SK-N-SH (cell line): ENCODE results near the gene MYCT1. TPM values are rescaled to one million over a fixed set of nuclear protein-coding genes. Genes with fewer than 3 reads are reported as not detected.

ENCODE experiments used
- CTCF ChIA-PET: fragments of 300-600, 350-600 bp; formaldehyde crosslinking; extraction: SDS; loops from one replicate; lab custom pipeline; 2021; lab: Yijun Ruan, JAX
- POLR2A ChIA-PET: fragments of 350-600 bp; sonication (Branson Sonifier 250); formaldehyde crosslinking; extraction: SDS; loops from one replicate; lab custom pipeline; 2020; ENCODE audit warnings: antibody characterized with exemption, inconsistent platforms; lab: Yijun Ruan, JAX
- DNase-seq: peaks from one replicate; pipeline ENCODE4 v3.0.0; 2012
- H2AFZ ChIP-seq: fragments of 200-600 bp; sonication (generic); 2 replicates; pipeline ENCODE4 v1.8.1; 2016; ENCODE audit warnings: antibody characterized with exemption, mild to moderate bottlenecking, low read depth
- H3F3A ChIP-seq: fragments of 200-600 bp; sonication (generic); replicated peaks from 2 replicates; pipeline ENCODE3; 2016; ENCODE audit warnings: antibody characterized with exemption, mild to moderate bottlenecking; ENCODE audit not compliant: insufficient read depth
- H3K27ac ChIP-seq, 2 experiments: fragments of 200-500 bp in 1 of 2; fragments of 200-600 bp in 1 of 2; sonication (Bioruptor generic) in 1 of 2; sonication (generic), shearing (Covaris generic) in 1 of 2; 2 replicates each; pipeline versions ENCODE4 v1.5.1 to v1.6.1; 2014 to 2016; ENCODE audit warnings: low read depth in 2 of 2, inconsistent platforms in 1 of 2, low read length in 1 of 2, mild to moderate bottlenecking in 1 of 2, mixed read lengths in 1 of 2
- H3K27me3 ChIP-seq: fragments of 200-600 bp; sonication (generic), shearing (Covaris generic); 2 replicates; pipeline ENCODE4 v1.6.1; 2016; ENCODE audit warnings: mixed run types; ENCODE audit not compliant: insufficient read depth
- H3K36me3 ChIP-seq, 2 experiments: fragments of 200-500 bp in 1 of 2; fragments of 200-600 bp in 1 of 2; sonication (Bioruptor generic) in 1 of 2; sonication (generic) in 1 of 2; replicated peaks in 1 of 2; 2 replicates each; pipeline versions ENCODE3 to v1.5.1; 2014 to 2016; ENCODE audit warnings: low read length in 1 of 2, mild to moderate bottlenecking in 1 of 2; ENCODE audit not compliant: insufficient read depth in 2 of 2, control insufficient read depth in 1 of 2
- H3K4me1 ChIP-seq, 2 experiments: fragments of 200-500 bp in 1 of 2; fragments of 200-600 bp in 1 of 2; sonication (Bioruptor generic) in 1 of 2; sonication (generic), shearing (Covaris generic) in 1 of 2; 2 replicates each; pipeline versions ENCODE4 v1.5.1 to v1.6.1; 2014 to 2016; ENCODE audit warnings: low read depth in 1 of 2, low read length in 1 of 2, mixed run types in 1 of 2; ENCODE audit not compliant: insufficient read depth in 2 of 2, control insufficient read depth in 1 of 2
- H3K4me2 ChIP-seq: fragments of 200-600 bp; sonication (generic), shearing (Covaris generic); 2 replicates; pipeline ENCODE4 v1.6.1; 2017; ENCODE audit warnings: mixed run types
- H3K4me3 ChIP-seq, 2 experiments: fragments of 200-500 bp in 1 of 2; fragments of 200-600 bp in 1 of 2; sonication (Bioruptor generic) in 1 of 2; sonication (generic), shearing (Covaris generic) in 1 of 2; 2 replicates each; pipeline versions ENCODE4 v1.5.1 to v1.8.1; 2014 to 2016; ENCODE audit warnings: low read depth in 2 of 2, inconsistent platforms in 1 of 2, low read length in 1 of 2, mild to moderate bottlenecking in 1 of 2, mixed read lengths in 1 of 2, moderate library complexity in 1 of 2
- H3K79me2 ChIP-seq: fragments of 200-600 bp; sonication (generic); 2 replicates; pipeline ENCODE4 v1.8.1; 2017; ENCODE audit warnings: mild to moderate bottlenecking; ENCODE audit not compliant: insufficient read depth
- H3K9ac ChIP-seq: fragments of 200-600 bp; sonication (generic); 2 replicates; pipeline ENCODE4 v1.6.1; 2017; ENCODE audit warnings: mixed run types
- H3K9me2 ChIP-seq: fragments of 200-600 bp; sonication (generic); 2 replicates; pipeline ENCODE4 v1.6.1; 2017; ENCODE audit warnings: mixed run types
- H3K9me3 ChIP-seq: fragments of 200-600 bp; sonication (generic); 2 replicates; pipeline ENCODE4 v1.6.1; 2017; ENCODE audit warnings: mixed run types, mild to moderate bottlenecking, moderate library complexity
- H4K20me1 ChIP-seq: fragments of 200-600 bp; sonication (generic); 2 replicates; pipeline ENCODE4 v1.6.1; 2017; ENCODE audit warnings: mild to moderate bottlenecking, mixed run types; ENCODE audit not compliant: insufficient read depth
- EP300 ChIP-seq, 2 experiments: IDR thresholded peaks; 2 replicates each; pipeline versions ENCODE4 v1.4.0 to v1.6.1; 2012; ENCODE audit warnings: borderline replicate concordance in 1 of 2, low read depth in 1 of 2, low read length in 1 of 2
- GABPA ChIP-seq: IDR thresholded peaks from 2 replicates; pipeline ENCODE4 v1.4.0; 2012; ENCODE audit warnings: low read depth, mild to moderate bottlenecking
- MXI1 ChIP-seq: IDR thresholded peaks from 2 replicates; pipeline ENCODE4 v1.6.1; 2012; ENCODE audit warnings: mild to moderate bottlenecking, low read depth, low read length, improper control_type of control experiment
- PBX3 ChIP-seq: IDR thresholded peaks from 2 replicates; pipeline ENCODE4; 2012
- POLR2AphosphoS5 ChIP-seq: IDR thresholded peaks from 2 replicates; pipeline ENCODE4 v1.6.1; 2012; ENCODE audit warnings: low read depth, low read length
- RAD21 ChIP-seq: IDR thresholded peaks from 2 replicates; pipeline ENCODE4 v1.6.1; 2012; ENCODE audit warnings: mild to moderate bottlenecking, low read length
- RFX5 ChIP-seq: IDR thresholded peaks from 2 replicates; pipeline ENCODE4 v1.6.1; 2012; ENCODE audit warnings: mild to moderate bottlenecking, improper control_type of control experiment, low read length
- RXRA ChIP-seq: IDR thresholded peaks from 2 replicates; pipeline ENCODE4 v1.4.0; 2012; ENCODE audit warnings: low read depth, mild to moderate bottlenecking, borderline replicate concordance
- SMC3 ChIP-seq: IDR thresholded peaks from 2 replicates; pipeline ENCODE4 v1.6.1; 2012; ENCODE audit warnings: low read depth, low read length, improper control_type of control experiment
- TCF12 ChIP-seq: IDR thresholded peaks from 2 replicates; pipeline ENCODE4 v1.4.0; 2012
- TEAD4 ChIP-seq: IDR thresholded peaks from 2 replicates; pipeline ENCODE4 v1.4.0; 2012; ENCODE audit warnings: mild to moderate bottlenecking, borderline replicate concordance; ENCODE audit not compliant: insufficient read depth
- YY1 ChIP-seq: IDR thresholded peaks from 2 replicates; pipeline ENCODE4 v1.4.0; 2012; ENCODE audit warnings: low read depth, mild to moderate bottlenecking
- WGBS: methylation state at CpG from one replicate; pipeline ENCODE4 v1.1.6; 2017; ENCODE audit warnings: low lambda C conversion rate; 5-methylcytosine and 5-hydroxymethylcytosine counted together
- polyA plus RNA-seq, 3 experiments: library from polyadenylated mRNA; depleted of rRNA; stranded (reverse); fragments of >200 nt; gene quantifications; 2 replicates each; pipeline ENCODE4 v1.2.3, GENCODE V29; 2012
- TF ChIP-seq, protein P1 (sequence below): fragments of 200-600 bp; sonication (generic); IDR thresholded peaks from 2 replicates; pipeline ENCODE4 v1.6.1; 2017; ENCODE audit warnings: antibody characterized with exemption, mild to moderate bottlenecking, moderate library complexity
- TF ChIP-seq, protein P2 (sequence below): fragments of 150-350 bp; IDR thresholded peaks from 2 replicates; pipeline ENCODE4 v1.6.1; 2016; ENCODE audit warnings: mild to moderate bottlenecking, low read depth, low read length
- TF ChIP-seq, protein P3 (sequence below): IDR thresholded peaks from 2 replicates; pipeline ENCODE4 v1.6.1; 2012; ENCODE audit warnings: mild to moderate bottlenecking, low read depth, low read length, moderate library complexity

The MYCT1 gene
- polyA plus RNA-seq, 1 of the 3 experiments (the other 2 are of a cell fraction), result 7.6 TPM

DNA sequence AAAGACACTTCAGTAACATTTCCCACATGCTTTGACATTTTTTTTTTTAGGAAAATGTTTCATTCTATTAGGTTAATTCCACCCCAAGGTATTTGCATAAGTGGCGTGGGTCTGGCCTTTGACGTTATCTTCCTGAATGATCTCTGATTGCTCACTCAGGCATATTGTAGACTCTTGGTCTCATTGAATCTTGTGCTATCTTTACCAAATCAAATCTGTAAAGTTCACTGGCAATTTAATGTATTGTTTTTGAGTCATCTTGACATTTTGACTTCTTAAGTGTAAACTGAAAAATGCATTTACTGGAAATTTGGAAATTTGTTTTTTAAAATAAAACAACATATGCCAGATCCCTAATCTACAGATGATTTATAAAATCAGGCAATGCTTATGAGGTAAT lies 36.9 kb downstream of the MYCT1 start (continued):
- TF ChIP-seq, protein P1, sequence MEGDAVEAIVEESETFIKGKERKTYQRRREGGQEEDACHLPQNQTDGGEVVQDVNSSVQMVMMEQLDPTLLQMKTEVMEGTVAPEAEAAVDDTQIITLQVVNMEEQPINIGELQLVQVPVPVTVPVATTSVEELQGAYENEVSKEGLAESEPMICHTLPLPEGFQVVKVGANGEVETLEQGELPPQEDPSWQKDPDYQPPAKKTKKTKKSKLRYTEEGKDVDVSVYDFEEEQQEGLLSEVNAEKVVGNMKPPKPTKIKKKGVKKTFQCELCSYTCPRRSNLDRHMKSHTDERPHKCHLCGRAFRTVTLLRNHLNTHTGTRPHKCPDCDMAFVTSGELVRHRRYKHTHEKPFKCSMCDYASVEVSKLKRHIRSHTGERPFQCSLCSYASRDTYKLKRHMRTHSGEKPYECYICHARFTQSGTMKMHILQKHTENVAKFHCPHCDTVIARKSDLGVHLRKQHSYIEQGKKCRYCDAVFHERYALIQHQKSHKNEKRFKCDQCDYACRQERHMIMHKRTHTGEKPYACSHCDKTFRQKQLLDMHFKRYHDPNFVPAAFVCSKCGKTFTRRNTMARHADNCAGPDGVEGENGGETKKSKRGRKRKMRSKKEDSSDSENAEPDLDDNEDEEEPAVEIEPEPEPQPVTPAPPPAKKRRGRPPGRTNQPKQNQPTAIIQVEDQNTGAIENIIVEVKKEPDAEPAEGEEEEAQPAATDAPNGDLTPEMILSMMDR, result no peak
- TF ChIP-seq EP300 (IDR thresholded peaks at IDR 0.05; ENCODE audit: borderline replicate concordance in 1 of 2, low read depth in 1 of 2, low read length in 1 of 2), result peak; percentile 71 to 94
- peak; percentile 78 for TF ChIP-seq PBX3
- no peak for TF ChIP-seq RFX5
- TF ChIP-seq, protein P2, sequence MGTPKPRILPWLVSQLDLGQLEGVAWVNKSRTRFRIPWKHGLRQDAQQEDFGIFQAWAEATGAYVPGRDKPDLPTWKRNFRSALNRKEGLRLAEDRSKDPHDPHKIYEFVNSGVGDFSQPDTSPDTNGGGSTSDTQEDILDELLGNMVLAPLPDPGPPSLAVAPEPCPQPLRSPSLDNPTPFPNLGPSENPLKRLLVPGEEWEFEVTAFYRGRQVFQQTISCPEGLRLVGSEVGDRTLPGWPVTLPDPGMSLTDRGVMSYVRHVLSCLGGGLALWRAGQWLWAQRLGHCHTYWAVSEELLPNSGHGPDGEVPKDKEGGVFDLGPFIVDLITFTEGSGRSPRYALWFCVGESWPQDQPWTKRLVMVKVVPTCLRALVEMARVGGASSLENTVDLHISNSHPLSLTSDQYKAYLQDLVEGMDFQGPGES, result no peak
- peak; percentile 86 for TF ChIP-seq TCF12
- TF ChIP-seq MXI1, result no peak

DNA sequence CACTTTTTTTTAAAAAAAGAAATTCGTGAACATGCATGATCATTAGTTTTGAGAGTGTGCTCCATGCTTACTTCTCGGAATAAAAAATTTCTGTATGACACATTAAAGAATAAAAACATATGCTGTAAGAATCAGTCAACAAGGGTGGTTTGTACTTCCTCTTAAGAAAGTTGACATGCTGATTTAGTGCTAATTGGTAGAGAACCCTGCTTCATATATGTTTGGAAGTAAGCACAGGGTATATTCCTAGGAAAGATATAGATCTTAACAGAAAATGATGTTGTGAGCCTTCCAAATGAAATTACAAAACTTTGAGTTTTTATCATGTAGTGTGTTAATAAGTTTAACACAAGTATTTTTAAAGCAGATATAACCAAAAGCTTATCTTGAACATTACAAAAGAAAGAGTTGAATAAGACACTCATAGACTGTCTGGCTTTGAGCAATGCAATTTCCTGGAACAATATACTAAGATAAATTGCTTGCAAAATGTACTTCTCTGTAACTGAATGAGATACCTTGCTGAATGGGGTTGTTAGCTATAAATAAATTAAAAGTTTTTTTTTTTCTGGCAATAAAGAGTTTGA lies 39.1 kb downstream of the MYCT1 start:
- Histone ChIP-seq H3K9ac (no peak overlapping the region), H3K36me3 (no peaks in the 10 kb centered on the region), H3K4me1 (no peaks in the 10 kb centered on the region; a peak in 1 of 4 replicates), H3K4me3 (no peak overlapping the region), H4K20me1 (no peaks in the 10 kb centered on the region), H3K27ac (peak overlapping the region in 1 of 2 experiments; percentile 82; a peak in 1 of 4 replicates), H3K4me2 (no peak overlapping the region), H3K9me3 (no peaks in the 10 kb centered on the region; the same call in 1 of the 2 replicates), H3K79me2 (no peaks in the 10 kb centered on the region), H2AFZ (no peak overlapping the region), H3K9me2 (no peaks in the 10 kb centered on the region), H3F3A (peaks cover 15% of the 10 kb centered on the region), H3K27me3 (no peaks in the 10 kb centered on the region)
- 44% methylated on average over 2 of the region's 2 CpGs for WGBS
- POLR2A ChIA-PET, result no interaction called here
- TF ChIP-seq POLR2AphosphoS5 (no peak), GABPA (no peak), PBX3 (no peak), EP300 (IDR thresholded peaks at IDR 0.05; ENCODE audit: borderline replicate concordance in 1 of 2, low read depth in 1 of 2, low read length in 1 of 2) (no peak), RAD21 (no peak), SMC3 (no peak), YY1 (no peak), RXRA (no peak), TEAD4 (no peak)
- TF ChIP-seq, protein P3, sequence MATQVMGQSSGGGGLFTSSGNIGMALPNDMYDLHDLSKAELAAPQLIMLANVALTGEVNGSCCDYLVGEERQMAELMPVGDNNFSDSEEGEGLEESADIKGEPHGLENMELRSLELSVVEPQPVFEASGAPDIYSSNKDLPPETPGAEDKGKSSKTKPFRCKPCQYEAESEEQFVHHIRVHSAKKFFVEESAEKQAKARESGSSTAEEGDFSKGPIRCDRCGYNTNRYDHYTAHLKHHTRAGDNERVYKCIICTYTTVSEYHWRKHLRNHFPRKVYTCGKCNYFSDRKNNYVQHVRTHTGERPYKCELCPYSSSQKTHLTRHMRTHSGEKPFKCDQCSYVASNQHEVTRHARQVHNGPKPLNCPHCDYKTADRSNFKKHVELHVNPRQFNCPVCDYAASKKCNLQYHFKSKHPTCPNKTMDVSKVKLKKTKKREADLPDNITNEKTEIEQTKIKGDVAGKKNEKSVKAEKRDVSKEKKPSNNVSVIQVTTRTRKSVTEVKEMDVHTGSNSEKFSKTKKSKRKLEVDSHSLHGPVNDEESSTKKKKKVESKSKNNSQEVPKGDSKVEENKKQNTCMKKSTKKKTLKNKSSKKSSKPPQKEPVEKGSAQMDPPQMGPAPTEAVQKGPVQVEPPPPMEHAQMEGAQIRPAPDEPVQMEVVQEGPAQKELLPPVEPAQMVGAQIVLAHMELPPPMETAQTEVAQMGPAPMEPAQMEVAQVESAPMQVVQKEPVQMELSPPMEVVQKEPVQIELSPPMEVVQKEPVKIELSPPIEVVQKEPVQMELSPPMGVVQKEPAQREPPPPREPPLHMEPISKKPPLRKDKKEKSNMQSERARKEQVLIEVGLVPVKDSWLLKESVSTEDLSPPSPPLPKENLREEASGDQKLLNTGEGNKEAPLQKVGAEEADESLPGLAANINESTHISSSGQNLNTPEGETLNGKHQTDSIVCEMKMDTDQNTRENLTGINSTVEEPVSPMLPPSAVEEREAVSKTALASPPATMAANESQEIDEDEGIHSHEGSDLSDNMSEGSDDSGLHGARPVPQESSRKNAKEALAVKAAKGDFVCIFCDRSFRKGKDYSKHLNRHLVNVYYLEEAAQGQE, result no peak
- no peak for DNase-seq
- CTCF ChIA-PET, result interaction anchor here (0.7 to 1.4 kb wide), 3 partner anchors 11 to 12 kb away, joined by 3 to 8 read pairs (median 4); no protein-coding TSS in a partner anchor
